Right cardiac atrium (tissue), 5 donors: ENCODE measurements around the gene LENG9. TPM values are rescaled to one million over a fixed set of nuclear protein-coding genes. Genes with fewer than 3 reads are reported as not detected.
A peak's percentile ranks its signal among the peaks of the same experiment; 100 is the strongest.
"Not testable (repeated sequence)": the region's sequence is repeated elsewhere in the genome, so short reads cannot be mapped to it uniquely, and the experiment has no call there.

Source experiments
- ATAC-seq, 2 donors: fragments of 200-7000 bp; cut with Tn5 transposase; one replicate each; pipeline versions ENCODE4 v1.8.0 to v1.9.1; 2020; ENCODE audit warnings: moderate library complexity in 2 of 2, mild to moderate bottlenecking in 1 of 2
- DNase-seq, 3 donors: peaks; one replicate each; pipeline ENCODE4 v3.0.0-alpha.2; 2020
- H3K27ac ChIP-seq: one replicate; pipeline ENCODE4 v1.5.1; 2013; ENCODE audit warnings: mild to moderate bottlenecking, low read length, control low read depth, moderate library complexity
- H3K27me3 ChIP-seq: one replicate; pipeline ENCODE4 v1.6.1; 2013; ENCODE audit not compliant: control insufficient read depth, insufficient read depth
- H3K4me1 ChIP-seq: one replicate; pipeline ENCODE4 v1.6.1; 2013; ENCODE audit warnings: low read length; ENCODE audit not compliant: control insufficient read depth, insufficient read depth
- H3K4me3 ChIP-seq: one replicate; pipeline ENCODE4 v1.5.1; 2013; ENCODE audit warnings: low read length, control low read depth
- H3K9me3 ChIP-seq: one replicate; pipeline ENCODE4 v1.6.1; 2013; ENCODE audit warnings: low read length; ENCODE audit not compliant: control insufficient read depth
- WGBS: extraction: QIAGEN DNeasy Blood & Tissue Kit; methylation state at CpG from one replicate; pipeline ENCODE4 v1.1.7; 2013; 5-methylcytosine and 5-hydroxymethylcytosine counted together
- intact Hi-C, 4 donors: fragments of 100-400 bp; cut with DNase I; formaldehyde crosslinking; loops; one replicate each; pipeline versions ENCODE4 v1.11.0 to v1.14.0; 2022 to 2023
- polyA plus RNA-seq: library from polyadenylated mRNA; stranded (reverse); fragments of 200-250 nt; gene quantifications from one replicate; pipeline ENCODE4 v1.2.3, GENCODE V29; 2013
- total RNA-seq, 4 donors: library from RNA; stranded (reverse); fragmentation: NEBNext Ultra II Directional; extraction: Animal tissue kit (Norgen Biotek cat#: 25700); gene quantifications; one replicate each; pipeline ENCODE4 v1.2.1, GENCODE V29; 2021
- donor health status: healthy with polysubstance abuse.
- donor health status: DM: no; HTN: yes; CAD: no.
- donor health status: DM: no; HTN: no; CAD: no.
- donor health status: DM: no; HTN: yes; CAD: no; lungs with severe emphysema.
- donor health status: DM: yes; HTN: yes; CAD: no.

The LENG9 gene
- total and polyA plus RNA-seq, 5 donors = 2.1 to 4.1 (median 2.6) TPM

DNA sequence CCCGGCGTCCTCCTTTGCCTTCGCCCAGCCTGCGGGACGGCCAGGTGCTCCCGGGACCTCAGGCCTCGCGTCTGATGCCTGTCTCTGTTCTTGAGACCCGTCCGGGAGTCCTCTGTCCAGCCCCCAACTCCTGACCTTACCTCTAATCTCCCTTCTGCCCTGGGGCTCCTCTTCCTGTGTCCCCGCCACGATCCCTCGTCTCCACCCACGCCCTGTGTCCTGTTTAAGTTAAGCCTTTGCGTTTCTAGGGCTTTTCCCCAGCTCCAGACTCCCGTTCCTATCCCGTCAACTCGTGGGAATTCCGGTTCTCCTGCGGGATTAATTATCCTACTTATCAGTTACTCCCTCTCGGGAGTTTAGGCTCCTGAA, 13.9 kb downstream of the LENG9 start:
- peaks cover 4% of the 10 kb centered on the region for H3K4me1 ChIP-seq
- intact Hi-C loops = no loop called here

DNA sequence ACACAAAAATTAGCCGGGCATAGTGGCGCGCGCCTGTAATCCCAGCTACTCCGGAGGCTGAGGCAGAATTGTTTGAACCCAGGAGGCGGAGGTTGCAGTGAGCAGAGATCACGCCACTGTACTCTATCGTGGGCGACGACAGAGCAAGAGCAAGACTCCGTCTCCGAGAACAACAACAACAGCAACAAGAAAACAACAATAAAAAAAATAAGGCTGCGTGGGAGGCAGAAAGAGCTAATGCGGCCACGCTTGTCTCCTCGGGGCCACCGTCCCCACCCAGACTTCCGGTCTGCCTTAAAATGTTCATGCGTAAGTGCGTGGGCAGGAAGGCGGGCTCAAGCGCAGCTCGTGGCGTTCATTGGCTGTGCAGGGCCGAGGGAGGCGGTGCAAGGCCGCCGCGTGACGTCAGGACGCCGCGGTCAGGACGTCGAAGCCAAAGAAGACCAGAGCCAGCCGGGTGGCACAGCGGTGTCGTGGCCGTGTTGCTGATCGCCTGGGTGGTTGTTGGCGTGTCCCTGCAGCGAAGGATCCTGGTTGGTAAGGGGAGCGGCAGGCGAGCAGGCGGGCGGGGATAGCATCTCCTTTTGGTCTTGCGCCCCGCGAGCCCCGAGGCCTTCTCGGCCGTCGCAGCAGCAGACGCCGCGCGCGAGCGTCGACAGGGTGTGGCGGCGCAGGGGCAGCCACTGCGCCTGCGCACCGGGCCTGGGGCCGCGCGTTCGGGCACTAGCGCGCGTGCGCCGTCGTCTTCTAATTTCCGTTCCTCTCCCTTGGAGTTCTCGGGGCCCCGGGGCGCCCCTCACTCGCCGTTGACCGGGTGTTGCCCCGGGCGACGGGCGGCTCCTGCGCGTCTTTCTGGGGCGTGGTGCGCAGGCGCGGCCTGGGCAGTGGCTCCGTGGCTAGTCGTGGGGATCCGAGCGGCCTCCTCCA, 14.5 kb downstream of the LENG9 start, which contains the start of gene LENG8:
Gene LENG8, plus strand, starts transcription at position 426 of the 927 bp plus-strand sequence. CDS start 2,146 bp downstream, outside the sequence.
- Histone ChIP-seq H3K4me3 (peak within 1 kb of the TSS; percentile 78), H3K27ac (peak within 1 kb of the TSS; percentile 93), H3K27me3 (no peaks in the 10 kb centered on the region), H3K9me3 (no peaks in the 10 kb centered on the region), H3K4me1 (peaks cover 4% of the 10 kb centered on the region)
- intact Hi-C loops = no loop called here
- peak; percentile 98 for ATAC-seq
- peak; percentile 98 to 100 (median 99) for DNase-seq
- under 1% methylated on average over 96 of the region's 96 CpGs for WGBS

More for the DNA sequence above, 13.9 kb downstream of the LENG9 start:
- under 1% methylated on average over 21 of the region's 21 CpGs for WGBS
- H3K9me3 ChIP-seq = no peaks in the 10 kb centered on the region
- no peaks in the 10 kb centered on the region for H3K27me3 ChIP-seq
- DNase-seq (no peak), ATAC-seq (no peak)
- peak overlapping the region; percentile 93 for H3K27ac ChIP-seq
- peak overlapping the region; percentile 78 for H3K4me3 ChIP-seq

GRCh38 chr19:54448040-54448773, 15.4 kb downstream of the LENG9 start:
- WGBS = under 1% methylated on average over 34 of the region's 34 CpGs
- peak; percentile 67 to 85 (median 85) for DNase-seq
- H3K9me3 ChIP-seq = no peaks in the 10 kb centered on the region
- no peaks in the 10 kb centered on the region for H3K27me3 ChIP-seq
- H3K27ac ChIP-seq = peak overlapping the region; percentile 70
- ATAC-seq = peak; percentile 32 to 46
- H3K4me3 ChIP-seq = peak overlapping the region; percentile 59
- intact Hi-C loops = no loop called here
- peaks cover 4% of the 10 kb centered on the region for H3K4me1 ChIP-seq

DNA sequence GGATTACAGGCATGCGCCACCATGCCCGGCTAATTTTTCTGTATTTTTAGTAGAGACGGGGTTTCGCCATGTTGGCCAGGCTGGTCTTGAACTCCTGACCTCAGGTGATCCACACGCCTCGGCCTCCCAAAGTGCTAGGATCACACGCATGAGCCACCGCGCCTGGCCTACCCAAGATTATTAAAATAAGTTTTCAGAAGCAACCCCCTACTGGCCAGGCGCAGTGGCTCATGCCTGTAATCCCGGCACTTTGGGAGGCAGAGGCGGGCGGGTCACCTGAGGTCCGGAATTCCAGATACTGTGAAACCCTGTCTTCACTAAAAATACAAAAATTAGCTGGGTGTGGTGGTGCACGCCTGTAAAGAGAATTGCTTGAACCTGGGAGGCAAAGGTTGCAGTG, 17.2 kb downstream of the LENG9 start:
- H3K27me3 ChIP-seq, H3K4me1 ChIP-seq, H3K27ac ChIP-seq, ATAC-seq, H3K4me3 ChIP-seq, intact Hi-C loops, H3K9me3 ChIP-seq: not testable (repeated sequence)
- DNase-seq = peak in 1 of 3 donors; percentile 8
- 91% methylated on average over 15 of the region's 15 CpGs for WGBS

GRCh38 chr19:54444737-54445136, 18.8 kb downstream of the LENG9 start:
- Histone ChIP-seq H3K27me3 (no peaks in the 10 kb centered on the region), H3K9me3 (no peaks in the 10 kb centered on the region), H3K4me1 (no peaks in the 10 kb centered on the region), H3K27ac (no peak overlapping the region), H3K4me3 (no peak overlapping the region)
- 72% methylated on average over 7 of the region's 7 CpGs for WGBS
- intact Hi-C loops = no loop called here
- ATAC-seq (no peak), DNase-seq (peak in 1 of 3 donors; percentile 11)

GRCh38 chr19:54440641-54441040, 22.9 kb downstream of the LENG9 start:
- H3K27ac ChIP-seq = no peak overlapping the region
- no peak for DNase-seq
- H3K9me3 ChIP-seq = no peaks in the 10 kb centered on the region
- WGBS = 95% methylated on average over 5 of the region's 5 CpGs
- no peak overlapping the region for H3K4me3 ChIP-seq
- intact Hi-C loops = no loop called here
- no peaks in the 10 kb centered on the region for H3K27me3 ChIP-seq
- H3K4me1 ChIP-seq = peaks cover 4% of the 10 kb centered on the region
- no peak for ATAC-seq

DNA sequence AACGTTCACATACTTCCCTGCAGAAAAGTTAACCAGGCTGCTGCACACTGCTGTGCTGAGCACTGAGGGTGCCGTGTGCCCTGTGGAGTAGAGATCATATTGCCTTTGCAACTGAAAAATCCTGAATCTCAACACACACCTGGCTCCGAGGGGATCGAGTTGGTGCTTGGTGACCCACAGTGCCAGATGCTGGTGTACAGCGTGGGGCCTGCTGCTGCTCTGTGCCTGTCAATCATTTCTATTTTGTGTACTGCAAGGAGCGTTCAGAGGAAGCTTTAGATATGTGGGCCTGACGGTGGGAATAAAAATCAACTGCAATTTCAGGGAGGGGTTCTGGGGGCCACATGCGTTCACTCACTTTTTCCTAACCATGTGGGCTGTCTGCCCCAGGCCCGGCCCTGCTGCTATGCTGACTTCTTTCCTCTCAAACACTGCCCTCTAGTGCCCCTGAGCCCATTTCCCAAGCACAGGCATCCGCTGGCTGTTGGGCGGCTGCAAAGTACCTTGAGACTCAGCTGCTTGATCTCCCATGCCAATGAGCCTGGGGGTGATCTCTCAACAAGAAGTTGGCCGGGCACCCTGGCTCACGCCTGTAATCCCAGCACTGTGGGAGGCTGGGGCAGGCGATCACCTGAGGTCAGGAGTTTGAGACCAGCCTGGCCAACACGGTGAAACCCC, 24.3 kb downstream of the LENG9 start:
- ATAC-seq = peak; percentile 29 to 39
- peaks cover 4% of the 10 kb centered on the region for H3K4me1 ChIP-seq
- no peak overlapping the region for H3K27ac ChIP-seq
- no peak overlapping the region for H3K4me3 ChIP-seq
- no peaks in the 10 kb centered on the region for H3K27me3 ChIP-seq
- intact Hi-C loops = no loop called here
- DNase-seq = peak in 2 of 3 donors; percentile 41 to 61
- WGBS = 61% methylated on average over 15 of the region's 15 CpGs
- no peaks in the 10 kb centered on the region for H3K9me3 ChIP-seq

DNA sequence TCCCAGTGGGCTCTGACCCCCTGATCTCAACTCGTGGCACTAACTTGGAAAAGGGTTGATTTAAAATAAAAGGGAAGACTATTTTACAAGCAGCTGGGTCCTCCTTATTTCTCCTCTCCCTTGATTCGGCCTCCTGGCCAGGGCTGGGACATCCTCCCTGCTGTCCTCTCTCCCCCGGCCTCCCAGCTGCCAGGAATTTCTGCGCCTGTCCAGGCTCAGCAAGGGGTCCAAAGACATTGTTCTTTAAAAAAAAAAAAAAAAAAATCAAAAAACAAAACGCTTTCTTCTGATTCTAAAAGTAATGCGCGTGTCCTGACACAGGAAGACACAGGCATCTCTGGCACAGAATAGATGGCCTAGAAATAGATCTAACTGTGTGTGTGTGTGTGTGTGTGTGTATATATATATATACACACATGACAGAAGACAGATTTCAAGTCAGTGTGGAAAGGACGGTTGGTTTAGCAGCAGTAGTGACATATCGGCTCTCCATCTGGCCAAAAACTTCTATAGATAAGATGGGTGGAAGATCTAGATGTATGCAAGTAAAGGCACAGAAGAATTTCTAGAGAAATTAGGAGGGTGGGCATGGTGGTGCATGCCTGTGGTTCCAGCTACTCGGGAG, 26.8 kb downstream of the LENG9 start:
- 46% methylated on average over 10 of the region's 10 CpGs for WGBS
- H3K4me3 ChIP-seq = no peak overlapping the region
- H3K27me3 ChIP-seq = no peaks in the 10 kb centered on the region
- DNase-seq (no peak), ATAC-seq (no peak)
- no peak overlapping the region for H3K27ac ChIP-seq
- H3K9me3 ChIP-seq = no peaks in the 10 kb centered on the region
- H3K4me1 ChIP-seq = peaks cover 4% of the 10 kb centered on the region
- intact Hi-C loops = no loop called here

GRCh38 chr19:54436031-54436523, 27.5 kb downstream of the LENG9 start:
- H3K4me1 ChIP-seq = peaks cover 6% of the 10 kb centered on the region
- intact Hi-C loops = no loop called here
- H3K27me3 ChIP-seq = no peaks in the 10 kb centered on the region
- H3K9me3 ChIP-seq = no peaks in the 10 kb centered on the region
- DNase-seq (peak in 2 of 3 donors; percentile 17 to 76), ATAC-seq (peak; percentile 19 to 53)
- no peak overlapping the region for H3K27ac ChIP-seq
- no peak overlapping the region for H3K4me3 ChIP-seq
- WGBS = 35% methylated on average over 15 of the region's 15 CpGs

DNA sequence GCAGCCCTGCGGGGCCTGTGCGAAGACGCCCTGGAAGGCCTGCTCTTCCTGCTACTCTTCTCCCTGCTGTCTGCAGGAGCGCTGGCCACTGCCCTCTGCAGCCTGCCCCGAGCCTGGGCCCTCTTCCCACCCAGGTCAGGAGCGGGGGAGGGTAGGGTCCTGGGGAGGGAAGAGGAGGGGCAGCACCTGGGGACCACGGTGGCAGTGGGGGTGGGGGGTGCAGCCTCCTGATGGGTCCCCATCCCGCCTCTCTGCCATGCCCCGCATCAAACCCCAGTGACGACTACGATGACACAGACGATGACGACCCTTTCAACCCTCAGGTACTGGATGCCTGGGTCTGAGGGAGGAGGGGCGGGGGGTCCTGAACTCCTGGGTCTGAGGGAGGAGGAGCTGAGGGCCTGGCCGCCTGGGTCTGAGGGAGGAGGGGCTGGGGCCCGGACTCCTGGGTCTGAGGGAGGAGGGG, 28.0 kb downstream of the LENG9 start:
- intact Hi-C loops = no loop called here
- H3K4me3 ChIP-seq = no peak overlapping the region
- H3K9me3 ChIP-seq = no peaks in the 10 kb centered on the region
- no peaks in the 10 kb centered on the region for H3K27me3 ChIP-seq
- peaks cover 8% of the 10 kb centered on the region for H3K4me1 ChIP-seq
- H3K27ac ChIP-seq = no peak overlapping the region
- peak in 2 of 3 donors; percentile 21 to 57 for DNase-seq
- ATAC-seq = peak; percentile 6 to 9
- 34% methylated on average over 16 of the region's 16 CpGs for WGBS
